NCI-H524 (cell line): ENCODE data around the gene MCRIP2.

Source experiments
- DNase-seq, 2 experiments: peaks; one replicate each; lab custom pipeline; 2025; lab: John Stamatoyannopoulos, UW

The MCRIP2 gene

DNA sequence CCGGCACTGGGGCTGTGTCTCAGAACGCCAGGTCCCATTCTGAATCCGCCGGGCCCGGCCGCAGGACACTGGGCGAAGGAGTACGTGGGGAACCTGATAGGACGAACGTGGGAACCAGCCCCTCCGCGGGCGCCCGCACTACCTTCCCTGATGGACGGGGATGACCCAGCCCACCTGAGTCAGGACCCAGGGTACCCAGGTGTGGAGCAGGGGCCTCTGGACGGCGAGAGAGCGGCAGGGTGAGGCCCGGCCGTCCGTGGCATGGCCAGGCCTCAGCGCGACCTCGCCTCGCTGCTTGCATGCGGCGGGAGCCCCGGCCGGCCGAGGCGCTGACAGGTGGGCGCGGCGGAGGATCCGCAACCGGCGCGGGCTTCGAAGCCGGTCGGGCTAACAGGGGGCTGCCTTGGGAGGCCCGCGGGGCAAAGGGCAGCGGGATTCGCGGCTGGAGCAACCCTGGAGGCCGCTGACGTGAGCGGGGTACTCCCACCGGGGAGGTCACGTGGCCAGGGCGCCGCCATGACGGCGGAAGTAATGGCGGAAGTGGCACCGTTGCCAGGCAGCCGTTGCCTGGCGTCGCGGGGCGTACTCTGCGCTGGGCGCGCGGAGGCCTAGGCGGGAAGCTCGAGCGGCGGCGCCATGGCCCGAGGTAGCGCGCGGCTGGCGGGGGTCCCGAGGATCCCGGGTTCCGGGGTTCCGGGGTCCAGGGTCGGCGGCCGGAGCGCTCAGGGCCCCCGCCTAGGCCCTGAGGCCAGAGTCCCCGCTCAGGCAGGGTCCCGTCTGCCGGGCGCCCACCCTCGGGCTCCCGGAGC lies 7.4 kb downstream of the MCRIP2 start, which contains the start of gene WDR90:
Gene WDR90, plus strand, starts transcription at position 585 of the 809 bp plus-strand sequence. Its CDS starts 52 bp downstream, at position 637.
- DNase-seq = peak; percentile 63 to 90

DNA sequence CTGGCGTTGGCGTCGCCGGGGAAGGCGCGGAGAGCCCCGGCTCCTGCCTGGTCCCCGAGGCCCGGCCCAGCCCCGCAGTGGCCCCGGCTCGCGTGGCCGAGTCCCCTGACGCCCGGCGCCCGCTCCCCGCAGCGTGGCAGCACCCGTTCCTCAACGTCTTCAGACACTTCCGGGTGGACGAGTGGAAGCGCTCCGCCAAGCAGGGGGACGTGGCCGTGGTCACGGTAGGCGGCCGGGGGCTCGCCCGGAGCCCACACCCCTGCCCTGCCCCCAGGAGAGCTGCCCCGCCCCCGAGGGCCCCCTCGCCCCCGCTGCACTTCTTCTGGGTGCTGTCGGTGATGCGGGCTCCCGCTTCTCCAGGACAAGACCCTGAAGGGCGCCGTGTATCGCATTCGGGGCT lies 8.0 kb downstream of the MCRIP2 start:
- DNase-seq = no peak

DNA sequence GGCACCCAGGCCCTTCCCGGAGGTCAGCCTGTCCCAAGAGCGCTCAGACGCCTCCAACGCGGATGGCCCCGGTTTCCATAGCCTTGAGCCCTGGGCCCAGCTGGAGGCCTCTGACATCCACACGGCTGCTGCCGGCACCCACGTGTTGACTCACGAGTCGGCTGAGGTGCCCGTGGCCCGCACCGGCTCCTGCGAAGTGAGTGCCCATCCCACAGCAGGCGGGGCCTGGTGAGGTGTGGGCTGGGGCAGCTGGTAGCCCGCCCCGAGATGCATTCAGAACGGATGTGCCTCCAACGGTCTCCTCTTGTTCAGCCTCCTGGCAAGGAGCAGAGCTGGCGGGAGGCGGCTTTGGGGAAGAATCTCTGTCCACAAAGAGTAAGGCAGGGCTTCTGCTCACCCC lies 10.2 kb downstream of the MCRIP2 start:
- DNase-seq = no peak

DNA sequence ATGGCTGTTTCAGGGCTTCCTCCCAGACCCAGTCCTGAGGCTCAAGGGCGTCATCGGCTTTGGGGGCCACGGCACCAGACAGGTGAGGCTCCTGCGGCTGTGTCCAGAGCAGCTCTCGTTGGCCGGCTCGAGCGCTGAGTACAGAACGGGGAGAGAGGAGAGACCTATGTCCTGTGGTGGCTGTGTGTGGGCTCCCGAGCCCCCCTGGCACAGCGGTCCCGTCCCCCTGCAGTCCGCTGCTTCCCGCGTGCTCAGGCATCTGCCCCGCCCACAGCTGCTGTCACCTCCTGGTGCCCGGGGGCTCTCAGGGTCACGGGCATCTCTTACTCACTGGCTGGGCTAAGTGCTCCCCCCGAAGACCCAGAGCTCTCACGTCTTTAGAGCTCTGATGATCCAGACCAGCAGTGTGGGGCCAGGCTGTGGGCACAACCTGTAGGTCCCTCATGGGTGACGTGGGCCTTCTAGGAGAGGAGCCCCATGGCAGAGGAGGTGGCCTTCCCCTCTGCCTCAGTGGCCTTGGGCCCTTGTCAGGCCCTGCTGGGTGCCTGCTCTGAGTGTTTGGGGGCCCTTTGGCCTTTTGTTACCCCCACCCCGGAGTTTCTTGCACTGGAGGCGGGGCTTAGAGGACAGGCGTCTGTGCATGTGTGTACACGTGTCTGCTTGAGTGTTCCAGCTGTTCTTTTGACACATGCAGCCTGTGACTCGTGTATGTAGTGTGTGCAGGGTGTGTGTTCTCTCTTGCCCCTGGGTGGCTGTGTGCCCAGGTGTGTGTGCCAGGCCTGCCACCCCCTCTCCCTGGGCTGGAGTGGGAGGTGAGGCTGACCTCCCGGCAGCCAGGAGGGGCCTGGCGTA lies 11.1 kb downstream of the MCRIP2 start:
- no peak for DNase-seq

DNA sequence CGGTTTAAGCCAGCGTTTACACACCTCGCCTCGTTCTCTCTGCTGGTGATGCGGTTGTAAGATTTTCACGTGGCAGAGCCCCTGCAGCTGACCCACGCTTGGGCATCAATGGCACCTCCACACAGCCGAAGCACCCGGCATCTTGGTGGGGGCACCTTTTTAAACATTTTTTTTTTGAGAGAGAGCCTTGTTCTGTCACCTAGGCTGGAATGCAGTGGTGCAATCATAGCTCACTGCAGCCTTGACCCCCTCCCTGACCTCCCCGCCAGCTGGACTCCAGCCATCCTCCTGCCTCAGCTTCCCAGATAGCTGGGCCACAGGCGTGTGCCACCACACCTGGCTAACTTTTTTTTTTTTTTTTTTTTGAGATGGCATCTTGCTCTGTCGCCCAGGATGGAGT lies 12.4 kb downstream of the MCRIP2 start:
- DNase-seq = no peak

DNA sequence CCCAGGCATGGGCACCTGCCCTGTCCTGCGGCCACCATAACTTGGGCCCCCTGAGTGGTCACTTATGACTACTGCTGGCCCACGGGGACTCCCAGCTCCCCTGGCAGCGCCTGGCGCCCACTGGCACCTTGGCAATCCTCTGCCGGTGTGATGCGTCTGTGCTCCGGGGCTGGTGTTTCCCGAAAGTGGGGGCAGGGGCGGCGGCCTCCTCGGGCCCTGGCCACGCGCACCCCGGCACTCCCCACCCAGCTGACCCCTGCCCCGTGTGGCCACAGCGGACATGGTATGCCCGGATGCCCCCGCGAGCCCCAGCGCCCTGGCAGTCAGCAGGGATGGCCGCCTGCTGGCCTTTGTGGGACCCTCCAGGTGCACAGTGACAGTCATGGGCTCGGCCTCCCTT lies 15.9 kb downstream of the MCRIP2 start:
- no peak for DNase-seq

DNA sequence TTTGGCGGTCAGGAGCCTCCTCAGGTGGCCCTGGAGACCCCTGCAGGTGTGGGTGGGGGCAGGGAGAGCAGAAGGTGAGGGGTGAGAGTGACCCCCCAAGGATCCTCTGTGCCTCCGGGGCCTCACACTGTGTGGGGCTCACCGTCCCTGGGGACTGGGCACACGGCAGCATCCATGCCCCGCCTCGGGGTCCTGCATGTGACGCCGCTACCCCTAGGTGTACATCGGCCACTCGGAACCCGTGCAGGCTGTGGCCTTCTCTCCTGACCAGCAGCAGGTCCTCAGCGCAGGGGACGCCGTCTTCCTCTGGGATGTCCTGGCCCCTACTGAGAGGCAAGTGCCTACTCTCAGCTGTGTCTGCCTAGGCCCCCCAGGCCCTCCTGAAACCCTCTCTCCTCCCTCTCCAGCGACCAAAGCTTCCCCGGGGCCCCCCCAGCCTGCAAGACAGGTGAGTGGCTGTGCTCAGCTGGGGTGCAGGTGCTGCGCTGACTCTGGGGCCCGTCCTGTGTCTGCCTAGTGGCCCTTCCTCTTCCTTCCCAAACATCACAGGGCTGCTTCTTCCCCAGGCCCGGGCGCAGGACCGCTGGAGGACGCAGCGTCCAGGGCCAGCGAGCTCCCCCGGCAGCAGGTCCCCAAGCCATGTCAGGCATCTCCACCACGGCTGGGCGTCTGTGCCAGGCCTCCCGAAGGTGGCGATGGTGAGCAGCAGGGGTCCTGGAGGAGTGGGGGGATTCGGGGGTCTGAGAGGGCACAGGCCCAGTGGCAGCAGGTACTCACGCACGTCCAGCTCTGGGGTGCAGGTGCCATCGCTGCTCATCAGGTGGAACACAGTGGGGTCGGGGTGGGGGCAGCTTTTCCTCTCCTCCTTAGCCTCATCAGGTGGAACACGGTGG lies 17.3 kb downstream of the MCRIP2 start:
- DNase-seq = no peak

DNA sequence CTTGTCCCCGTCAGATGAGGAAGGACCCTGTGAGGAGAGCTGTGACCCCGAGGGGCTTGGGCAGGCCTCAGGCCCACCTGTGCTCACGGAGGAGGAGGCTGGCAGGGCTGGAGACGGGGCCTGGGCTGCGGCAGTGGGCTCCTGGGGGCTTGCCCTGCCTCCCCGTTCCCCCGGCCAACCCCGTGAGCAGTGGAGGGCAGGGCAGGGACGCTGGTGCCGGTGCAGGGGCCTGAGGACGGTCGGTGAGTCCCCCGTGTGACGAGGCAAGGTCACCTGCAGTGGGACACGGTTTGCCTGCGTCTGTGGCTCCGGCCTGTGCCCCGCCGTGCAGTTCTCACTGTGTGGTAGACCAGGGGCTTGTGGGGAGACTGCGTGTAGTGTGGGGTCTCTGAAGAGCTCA lies 18.0 kb downstream of the MCRIP2 start:
- no peak for DNase-seq

DNA sequence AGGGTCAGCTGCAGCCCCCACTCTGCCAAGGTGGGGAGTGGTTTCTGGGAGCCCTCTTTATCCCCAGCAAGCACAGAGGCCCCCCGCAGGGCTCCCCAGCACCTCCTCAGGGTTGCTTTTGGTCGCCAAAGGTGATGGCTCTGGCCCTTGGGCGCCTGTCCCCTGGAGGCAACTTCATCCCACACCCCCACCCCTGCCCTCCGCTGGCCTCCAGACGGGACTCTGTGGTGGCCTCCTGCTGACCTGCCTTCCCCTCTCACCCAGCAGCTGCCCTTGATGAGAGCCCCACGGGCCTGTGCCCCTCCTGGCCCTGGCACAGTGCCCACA lies 18.5 kb downstream of the MCRIP2 start:
- DNase-seq = no peak

DNA sequence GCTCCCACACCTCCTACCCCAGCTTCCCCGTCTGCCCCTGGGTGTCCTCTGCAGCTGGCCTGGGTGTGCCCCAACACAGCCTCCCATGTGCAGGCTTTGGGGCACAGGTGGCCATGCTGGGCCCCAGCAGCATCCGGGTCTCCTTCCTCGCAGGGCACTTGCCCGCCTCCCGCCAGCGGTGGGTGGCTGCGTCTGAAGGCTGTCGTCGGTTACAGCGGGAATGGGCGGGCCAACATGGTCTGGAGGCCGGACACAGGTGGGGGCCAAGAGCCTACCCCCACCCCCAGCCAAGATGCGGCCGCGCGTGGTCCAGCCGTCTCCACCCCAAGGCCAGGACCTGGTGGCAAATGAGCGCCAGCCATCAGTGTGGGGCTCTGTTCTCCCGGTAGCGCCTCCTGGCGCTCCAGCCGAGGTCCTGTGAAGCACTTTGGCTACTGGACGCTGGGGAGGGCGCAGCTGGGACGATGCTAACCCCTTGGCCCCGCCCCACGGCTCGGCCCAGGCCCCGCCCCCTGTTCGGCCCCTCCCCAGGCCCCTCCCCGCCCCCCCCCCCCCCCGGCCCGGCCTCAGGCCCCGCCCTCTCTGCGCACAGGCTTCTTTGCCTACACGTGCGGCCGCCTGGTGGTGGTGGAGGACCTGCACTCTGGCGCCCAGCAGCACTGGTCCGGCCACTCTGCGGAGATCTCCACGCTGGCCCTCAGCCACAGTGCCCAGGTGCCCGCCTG lies 19.0 kb downstream of the MCRIP2 start:
- DNase-seq = no peak

DNA sequence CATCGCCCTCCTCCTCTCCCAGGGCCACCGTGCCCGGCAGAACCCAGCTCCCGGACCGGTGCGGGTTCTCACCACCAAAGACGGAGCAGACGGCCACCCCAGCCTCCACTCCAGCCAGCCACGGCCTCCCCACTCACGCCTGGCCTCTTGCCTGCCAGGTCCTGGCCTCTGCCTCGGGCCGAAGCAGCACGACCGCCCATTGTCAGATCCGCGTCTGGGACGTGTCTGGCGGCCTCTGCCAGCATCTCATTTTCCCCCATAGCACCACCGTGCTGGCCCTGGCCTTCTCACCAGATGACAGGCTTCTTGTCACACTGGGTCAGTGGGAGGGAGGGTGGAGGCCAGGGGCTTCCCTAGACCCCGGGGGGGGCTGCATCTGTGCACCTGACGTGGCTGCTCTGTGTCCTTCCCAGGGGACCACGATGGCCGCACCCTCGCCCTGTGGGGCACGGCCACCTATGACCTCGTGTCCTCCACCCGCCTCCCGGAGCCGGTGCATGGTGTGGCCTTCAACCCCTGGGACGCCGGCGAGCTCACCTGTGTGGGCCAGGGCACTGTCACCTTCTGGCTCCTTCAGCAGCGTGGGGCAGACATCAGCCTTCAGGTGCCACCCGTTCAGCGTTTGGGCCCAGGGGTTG lies 19.7 kb downstream of the MCRIP2 start:
- DNase-seq = no peak

DNA sequence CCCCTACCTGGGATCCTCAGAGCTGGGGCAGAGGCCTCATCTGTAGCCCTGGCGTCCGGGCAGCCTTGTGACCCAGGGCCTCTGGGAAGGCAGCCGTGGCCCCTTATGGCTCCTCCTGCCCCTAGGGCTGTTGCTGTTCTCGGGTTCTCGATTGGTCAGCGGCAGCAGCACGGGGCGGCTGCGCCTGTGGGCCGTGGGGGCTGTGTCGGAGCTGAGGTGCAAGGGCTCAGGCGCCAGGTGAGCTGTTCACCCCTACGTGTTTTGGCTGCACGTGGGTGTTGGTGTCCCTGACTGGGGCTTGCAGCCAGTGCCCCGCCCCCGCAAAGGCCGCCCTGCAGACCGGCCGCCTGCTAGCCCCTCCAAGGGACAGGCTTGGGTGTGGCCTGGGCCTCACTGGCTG lies 20.5 kb downstream of the MCRIP2 start:
- no peak for DNase-seq

DNA sequence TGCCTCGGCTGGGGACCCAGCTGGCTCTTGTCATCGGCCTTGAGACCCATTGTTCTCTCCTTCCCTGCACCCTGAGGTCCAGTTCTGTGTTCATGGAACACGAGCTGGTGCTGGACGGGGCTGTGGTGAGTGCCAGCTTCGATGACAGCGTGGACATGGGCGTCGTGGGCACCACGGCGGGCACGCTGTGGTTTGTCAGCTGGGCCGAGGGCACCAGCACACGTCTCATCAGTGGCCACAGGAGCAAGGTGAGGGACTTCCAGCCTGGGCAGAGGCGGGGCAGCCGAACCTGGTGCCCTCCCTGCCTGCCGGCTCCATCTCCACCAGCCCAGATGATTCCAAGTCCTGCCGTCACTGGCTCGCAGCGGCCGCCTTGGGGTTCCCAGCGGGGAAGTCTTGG lies 21.0 kb downstream of the MCRIP2 start:
- DNase-seq = no peak

DNA sequence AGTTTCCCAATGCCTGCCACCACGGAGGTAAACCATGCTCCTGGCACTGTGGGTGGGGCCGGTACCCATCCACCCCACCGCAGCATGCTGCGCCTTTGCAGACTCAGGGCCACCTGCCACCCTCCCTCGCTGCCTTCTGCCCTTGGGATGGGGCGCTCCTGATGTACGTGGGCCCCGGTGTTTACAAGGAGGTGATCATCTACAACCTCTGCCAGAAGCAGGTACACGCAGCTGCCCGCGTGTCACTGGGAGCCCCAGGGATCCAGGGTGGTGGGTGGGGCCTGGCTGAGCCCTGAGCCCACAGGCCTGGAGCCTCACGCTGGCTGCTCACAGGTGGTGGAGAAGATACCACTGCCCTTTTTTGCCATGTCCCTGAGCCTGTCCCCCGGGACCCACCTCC lies 24.9 kb downstream of the MCRIP2 start:
- no peak for DNase-seq

DNA sequence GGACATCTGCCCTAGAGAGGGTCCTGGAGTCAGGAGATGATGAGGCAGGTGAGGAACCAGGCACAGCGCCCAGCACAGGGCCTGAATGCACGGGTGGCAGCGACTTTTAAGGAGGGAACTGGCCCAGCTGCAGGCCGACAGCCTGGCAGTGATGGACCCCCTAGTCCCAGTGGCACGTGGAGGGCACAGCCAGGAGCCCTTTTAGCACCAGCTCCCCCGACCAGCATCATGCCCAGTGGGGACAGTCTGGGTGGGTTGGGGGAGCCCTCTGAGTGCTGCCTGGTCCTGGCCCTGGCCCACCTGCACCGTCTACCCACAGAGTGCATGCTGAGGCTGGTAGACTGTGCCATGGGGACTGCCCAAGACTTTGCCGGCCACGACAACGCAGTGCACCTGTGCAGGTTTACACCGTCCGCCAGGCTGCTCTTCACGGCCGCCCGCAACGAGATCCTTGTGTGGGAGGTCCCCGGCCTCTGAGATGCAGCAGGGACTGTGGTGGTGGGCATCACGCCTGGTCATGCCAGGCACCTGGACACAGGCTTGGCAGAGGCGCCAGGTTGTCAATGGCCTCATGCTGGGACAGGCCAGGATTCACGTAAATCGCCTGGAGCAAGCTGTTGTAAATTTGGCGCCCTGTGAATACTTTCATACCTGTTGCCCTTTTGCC lies 25.6 kb downstream of the MCRIP2 start:
- DNase-seq = no peak

DNA sequence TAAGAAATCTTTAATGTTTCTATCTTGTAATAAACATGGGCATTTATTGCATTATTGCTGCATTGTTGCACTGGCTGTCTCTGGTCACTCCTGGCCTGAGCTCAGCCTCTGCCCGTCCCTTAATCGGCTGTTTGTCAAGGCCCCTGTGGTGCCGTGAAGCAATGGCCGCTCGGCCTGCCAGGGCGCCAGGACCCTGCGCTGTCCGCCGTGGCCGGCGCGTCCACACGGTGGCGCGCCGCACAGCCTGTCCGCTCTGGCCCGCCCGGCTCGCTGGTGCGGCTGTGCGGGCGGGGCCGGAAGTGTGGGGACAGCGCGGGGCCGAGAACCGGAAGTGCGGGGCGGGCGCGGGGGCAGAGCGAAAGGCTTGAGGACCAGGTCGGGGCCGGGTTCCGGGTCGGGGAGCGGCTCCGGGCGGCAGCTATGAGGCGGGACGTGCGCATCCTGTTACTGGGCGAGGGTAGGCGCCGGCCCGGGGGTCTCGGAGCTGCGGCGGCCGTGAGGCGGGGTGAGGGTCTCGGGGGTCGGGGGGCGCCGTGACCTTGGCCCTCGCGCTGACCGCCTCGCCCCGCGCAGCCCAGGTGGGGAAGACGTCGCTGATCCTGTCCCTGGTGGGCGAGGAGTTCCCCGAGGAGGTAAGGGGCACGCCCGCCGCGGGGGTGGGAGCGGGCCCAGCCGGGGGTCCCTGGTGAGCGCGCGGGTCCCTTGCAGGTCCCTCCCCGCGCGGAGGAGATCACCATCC lies 26.3 kb downstream of the MCRIP2 start, which contains the start of gene RHOT2:
Gene RHOT2, plus strand, starts transcription at position 353 of the 739 bp plus-strand sequence. Its CDS starts 68 bp downstream, at position 421.
- peak; percentile 85 to 92 for DNase-seq

DNA sequence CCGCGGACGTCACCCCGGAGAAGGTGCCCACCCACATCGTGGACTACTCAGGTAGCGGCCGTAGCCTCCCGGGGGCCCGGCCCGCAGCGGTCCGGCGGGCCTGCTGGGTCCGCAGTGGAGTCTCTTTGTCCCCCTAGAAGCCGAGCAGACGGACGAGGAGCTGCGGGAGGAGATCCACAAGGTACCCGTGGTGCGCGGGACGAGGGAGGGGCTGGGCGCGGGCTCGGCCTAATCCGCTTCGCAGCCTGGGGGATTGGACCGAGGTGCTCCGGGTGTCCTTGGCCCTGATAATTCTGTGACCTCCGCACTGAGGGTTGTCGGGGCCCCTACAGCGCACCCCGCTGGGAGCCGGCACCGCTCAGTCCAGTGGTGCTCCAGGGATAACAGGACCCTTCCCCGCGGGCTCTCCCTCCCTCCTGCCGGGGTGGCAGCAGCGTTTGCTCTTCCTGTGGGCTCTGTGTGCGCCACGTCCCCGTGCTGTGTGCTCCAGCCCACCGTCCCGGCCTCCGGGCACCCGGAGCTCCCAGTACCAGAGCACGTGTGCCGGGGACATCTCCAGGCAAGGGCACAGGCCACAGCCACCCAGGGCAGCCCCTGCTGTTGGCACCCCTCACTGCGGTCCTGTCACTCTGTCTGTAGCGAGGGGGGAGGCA lies 27.0 kb downstream of the MCRIP2 start:
- DNase-seq = no peak

DNA sequence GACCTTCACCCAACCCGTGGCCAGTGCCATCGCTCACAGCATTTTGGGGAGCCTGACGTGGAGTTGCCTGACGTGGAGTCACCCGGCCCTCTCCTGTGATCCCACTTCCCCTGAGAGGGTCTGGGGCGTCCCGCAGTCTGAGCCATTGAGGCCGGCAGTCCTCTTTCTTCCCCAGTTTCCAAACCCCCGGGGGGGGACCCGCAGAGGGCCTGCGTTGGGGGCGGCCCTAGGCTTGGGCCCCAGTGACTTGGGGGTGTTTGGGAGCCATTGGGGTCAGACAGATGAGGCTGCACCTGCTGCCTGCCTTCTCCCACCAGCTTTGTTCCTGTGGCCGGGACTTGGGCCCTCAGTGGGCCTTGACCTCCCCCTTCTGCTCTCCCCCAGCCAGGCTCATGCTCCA lies 28.0 kb downstream of the MCRIP2 start:
- no peak for DNase-seq
